Measurements from ENCODE around the gene ANAPC4. TPM values are rescaled to one million over a fixed set of nuclear protein-coding genes. Genes with fewer than 3 reads are reported as not detected.

ANAPC4 gene
- total and polyA plus RNA-seq, 4 donors: 25.3 to 56.3 (median 35.2) TPM

DNA sequence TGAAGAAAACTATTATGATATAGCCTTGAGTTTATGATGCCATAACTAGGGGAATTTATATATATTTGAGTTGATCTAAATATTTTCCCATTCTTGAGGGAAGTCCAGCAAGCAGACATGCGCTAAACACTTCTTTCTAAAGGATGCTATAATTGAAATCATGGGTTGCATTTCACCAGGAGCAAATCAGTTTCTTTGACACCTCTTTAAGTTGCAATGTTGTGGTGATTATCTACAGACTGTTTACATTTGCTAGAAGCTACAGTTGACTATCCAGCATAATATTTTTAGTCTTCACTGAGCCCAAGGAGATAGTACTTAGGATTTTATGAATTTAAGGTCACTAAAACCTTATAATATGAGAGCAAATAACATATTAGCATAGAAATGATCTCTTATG lies 43.9 kb downstream of the ANAPC4 start:
- no peaks in the 10 kb centered on the region for H3K27me3 ChIP-seq (ENCODE audit: control insufficient read depth in 1 of 2, insufficient read depth in 2 of 2, low read length in 1 of 2)
- WGBS, 2 donors: 97 to 99% methylated on average over 1 of the region's 1 CpG
- intact Hi-C loops (cut with DNase I): no loop called here
- no peak overlapping the region for H3K4me3 ChIP-seq (ENCODE audit: low read length in 2 of 2)
- peaks cover 0 to 3% of the 10 kb centered on the region in 2 donors for H3K36me3 ChIP-seq (ENCODE audit: control insufficient read depth in 1 of 2, insufficient read depth in 2 of 2, low read length in 1 of 2)
- no peak overlapping the region for H3K27ac ChIP-seq (ENCODE audit: low read depth in 1 of 2, low read length in 2 of 2)
- no peaks in the 10 kb centered on the region for H3K9me3 ChIP-seq (ENCODE audit: control insufficient read depth, low read length)
- DNase-seq: no peak
- ATAC-seq (ENCODE audit: low FRiP score): no peak
- no peaks in the 10 kb centered on the region for H3K4me1 ChIP-seq (ENCODE audit: control insufficient read depth in 1 of 2, insufficient read depth in 2 of 2, low read length in 2 of 2)

DNA sequence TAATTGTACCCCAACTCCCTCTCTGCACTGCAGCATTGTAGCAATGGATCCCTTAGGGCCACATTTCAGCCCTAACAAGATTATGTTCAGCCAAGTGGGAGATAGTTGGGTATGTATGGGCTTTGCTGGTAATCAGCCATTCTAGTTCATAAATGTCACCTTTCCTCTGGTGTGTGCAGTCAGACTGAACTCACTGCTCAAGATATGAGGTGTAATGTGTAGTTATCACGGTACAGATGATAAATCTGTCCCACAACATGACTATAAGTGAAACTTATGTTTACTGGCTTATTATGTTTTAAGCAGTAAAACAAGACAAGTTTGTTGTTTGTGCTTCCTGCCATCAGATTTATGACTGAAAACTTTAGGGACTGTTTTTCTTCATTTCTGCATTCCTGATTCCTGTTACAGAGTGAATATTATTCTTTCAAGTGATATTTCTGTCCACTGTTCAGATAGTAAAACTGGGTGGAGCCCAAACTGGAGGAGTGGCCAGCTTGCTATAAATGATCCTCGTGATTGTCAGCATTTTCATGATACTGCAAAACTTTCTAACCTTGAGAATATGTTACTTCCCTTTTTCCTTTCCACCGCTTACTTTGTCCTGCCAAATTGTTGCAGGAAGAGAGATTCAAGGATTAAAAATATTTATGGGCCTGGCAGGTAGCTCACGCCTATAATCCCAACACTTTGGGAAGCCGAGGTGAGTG lies 44.9 kb downstream of the ANAPC4 start:
- no peak overlapping the region for H3K4me3 ChIP-seq (ENCODE audit: low read length in 2 of 2)
- intact Hi-C loops (cut with DNase I): no loop called here
- no peak overlapping the region for H3K27ac ChIP-seq (ENCODE audit: low read depth in 1 of 2, low read length in 2 of 2)
- no peak for DNase-seq
- H3K4me1 ChIP-seq (ENCODE audit: control insufficient read depth in 1 of 2, insufficient read depth in 2 of 2, low read length in 2 of 2): no peaks in the 10 kb centered on the region
- 82% methylated on average over 5 of the region's 5 CpGs for WGBS, 2 donors
- H3K9me3 ChIP-seq (ENCODE audit: control insufficient read depth, low read length): no peaks in the 10 kb centered on the region
- H3K27me3 ChIP-seq (ENCODE audit: control insufficient read depth in 1 of 2, insufficient read depth in 2 of 2, low read length in 1 of 2): no peaks in the 10 kb centered on the region
- peaks cover 0 to 3% of the 10 kb centered on the region in 2 donors for H3K36me3 ChIP-seq (ENCODE audit: control insufficient read depth in 1 of 2, insufficient read depth in 2 of 2, low read length in 1 of 2)
- ATAC-seq (ENCODE audit: low FRiP score): no peak

DNA sequence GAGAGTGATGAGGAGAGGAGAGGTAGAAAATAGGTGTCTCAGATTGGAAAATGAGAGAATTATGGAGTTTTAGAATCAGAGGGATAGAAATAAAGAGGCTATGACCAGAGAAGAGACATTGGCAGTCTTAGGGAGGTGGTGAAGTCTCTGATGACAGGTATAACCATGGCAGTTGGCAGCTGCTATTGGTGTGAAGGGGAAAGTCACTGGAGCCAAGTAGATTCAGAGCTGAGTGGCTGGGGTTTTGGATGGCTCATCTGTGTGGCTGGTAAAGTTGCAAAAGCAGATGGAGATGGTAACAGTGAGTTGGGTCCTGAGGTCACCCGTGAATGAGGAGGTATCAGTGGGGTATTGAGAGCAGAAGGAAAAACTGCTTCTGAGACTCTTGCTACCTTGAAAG lies 46.5 kb downstream of the ANAPC4 start:
- Histone ChIP-seq H3K9me3 (ENCODE audit: control insufficient read depth, low read length) (no peaks in the 10 kb centered on the region), H3K4me3 (ENCODE audit: low read length in 2 of 2) (no peak overlapping the region), H3K27ac (ENCODE audit: low read depth in 1 of 2, low read length in 2 of 2) (no peak overlapping the region), H3K36me3 (ENCODE audit: control insufficient read depth in 1 of 2, insufficient read depth in 2 of 2, low read length in 1 of 2) (no peaks in the 10 kb centered on the region), H3K4me1 (ENCODE audit: control insufficient read depth in 1 of 2, insufficient read depth in 2 of 2, low read length in 2 of 2) (no peaks in the 10 kb centered on the region), H3K27me3 (ENCODE audit: control insufficient read depth in 1 of 2, insufficient read depth in 2 of 2, low read length in 1 of 2) (no peaks in the 10 kb centered on the region)
- intact Hi-C loops (cut with DNase I): no loop called here
- no peak for ATAC-seq (ENCODE audit: low FRiP score)
- no peak for DNase-seq
- WGBS, 2 donors: 85 to 93% methylated on average over 1 of the region's 1 CpG

DNA sequence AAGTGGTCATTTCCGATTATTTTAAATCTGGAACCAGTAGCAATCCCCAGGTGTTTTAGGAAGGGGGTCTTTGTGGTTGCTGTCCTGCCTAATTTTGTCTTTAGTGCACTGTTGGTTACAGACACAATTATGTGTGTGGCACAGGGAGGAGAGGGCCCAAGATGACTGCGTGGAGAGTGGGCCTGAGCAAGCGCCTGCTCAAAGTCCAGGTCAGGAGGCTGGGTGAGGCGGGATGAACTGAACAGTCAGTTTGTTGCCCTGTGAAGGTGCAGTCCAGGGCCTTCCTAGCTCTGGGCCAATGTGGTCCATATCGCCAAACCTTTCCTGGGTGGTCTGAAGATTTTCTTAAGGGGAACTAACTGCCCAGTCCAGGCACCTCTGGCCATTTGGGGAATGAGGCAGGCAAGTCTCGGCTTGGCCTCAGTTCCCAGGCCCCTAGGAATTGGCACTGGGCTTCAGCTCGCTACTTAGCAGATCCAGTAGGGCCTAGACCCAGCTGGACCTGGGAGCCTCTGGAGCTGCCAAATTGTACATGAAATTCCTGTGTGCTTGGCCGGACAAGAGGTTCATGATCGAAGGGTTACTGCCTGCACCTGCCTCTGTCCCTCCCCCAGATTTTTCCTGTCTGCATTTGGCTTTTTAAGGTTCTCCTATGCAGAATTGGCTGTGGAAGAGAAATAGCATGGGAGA lies 47.6 kb downstream of the ANAPC4 start:
- intact Hi-C loops (cut with DNase I): no loop called here
- H3K36me3 ChIP-seq (ENCODE audit: control insufficient read depth in 1 of 2, insufficient read depth in 2 of 2, low read length in 1 of 2): no peaks in the 10 kb centered on the region
- no peaks in the 10 kb centered on the region for H3K27me3 ChIP-seq (ENCODE audit: control insufficient read depth in 1 of 2, insufficient read depth in 2 of 2, low read length in 1 of 2)
- no peak overlapping the region for H3K27ac ChIP-seq (ENCODE audit: low read depth in 1 of 2, low read length in 2 of 2)
- H3K4me3 ChIP-seq (ENCODE audit: low read length in 2 of 2): no peak overlapping the region
- ATAC-seq (ENCODE audit: low FRiP score) (no peak), DNase-seq (no peak)
- no peaks in the 10 kb centered on the region for H3K9me3 ChIP-seq (ENCODE audit: control insufficient read depth, low read length)
- 48 to 50% methylated on average over 9 of the region's 9 CpGs for WGBS, 2 donors
- no peaks in the 10 kb centered on the region for H3K4me1 ChIP-seq (ENCODE audit: control insufficient read depth in 1 of 2, insufficient read depth in 2 of 2, low read length in 2 of 2)

DNA sequence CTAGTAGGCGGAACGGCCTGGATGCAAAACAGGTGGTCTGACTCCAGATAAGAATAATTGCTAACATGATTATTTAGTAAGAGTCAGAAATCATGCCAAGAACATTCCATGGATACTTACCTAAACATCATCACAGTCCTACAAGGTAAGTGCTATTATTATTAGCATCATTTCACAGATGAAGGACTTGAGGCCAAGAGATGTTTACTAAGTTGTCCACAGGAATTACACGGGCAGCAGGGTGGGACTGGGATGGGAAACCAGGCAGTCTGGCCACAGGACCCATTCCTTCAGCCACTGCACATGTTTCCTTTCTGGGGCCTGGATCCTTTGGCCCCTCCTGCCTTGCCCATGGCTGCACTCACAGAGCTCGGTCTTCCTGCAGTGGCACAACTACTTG lies 48.3 kb downstream of the ANAPC4 start:
- no peaks in the 10 kb centered on the region for H3K4me1 ChIP-seq (ENCODE audit: control insufficient read depth in 1 of 2, insufficient read depth in 2 of 2, low read length in 2 of 2)
- H3K36me3 ChIP-seq (ENCODE audit: control insufficient read depth in 1 of 2, insufficient read depth in 2 of 2, low read length in 1 of 2): no peaks in the 10 kb centered on the region
- no peak overlapping the region for H3K27ac ChIP-seq (ENCODE audit: low read depth in 1 of 2, low read length in 2 of 2)
- no peak for DNase-seq
- no peak overlapping the region for H3K4me3 ChIP-seq (ENCODE audit: low read length in 2 of 2)
- intact Hi-C loops (cut with DNase I): no loop called here
- no peak for ATAC-seq (ENCODE audit: low FRiP score)
- no peaks in the 10 kb centered on the region for H3K9me3 ChIP-seq (ENCODE audit: control insufficient read depth, low read length)
- no peaks in the 10 kb centered on the region for H3K27me3 ChIP-seq (ENCODE audit: control insufficient read depth in 1 of 2, insufficient read depth in 2 of 2, low read length in 1 of 2)
- 37% methylated on average over 4 of the region's 4 CpGs for WGBS, 2 donors

DNA sequence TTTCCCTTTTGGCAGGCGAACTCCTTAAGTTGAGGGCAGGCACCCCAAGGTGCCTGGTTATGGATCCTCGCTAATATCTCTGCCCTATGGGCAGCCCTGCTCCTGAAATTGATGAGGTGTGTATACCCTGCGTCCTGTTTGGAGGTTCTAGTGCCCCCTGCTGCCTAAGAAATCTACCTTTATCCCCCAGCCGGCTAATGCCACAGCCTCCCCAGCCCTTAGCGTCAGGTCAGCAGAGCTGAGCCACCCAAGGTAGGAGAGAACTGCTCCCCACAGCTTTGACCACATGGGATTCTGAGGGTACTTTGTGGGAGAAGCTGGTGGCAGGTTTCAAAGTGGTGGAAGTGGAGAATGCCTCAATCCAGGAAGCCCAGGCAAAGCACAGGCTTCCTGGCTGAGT lies 50.8 kb downstream of the ANAPC4 start:
- no peak for ATAC-seq (ENCODE audit: low FRiP score)
- no peaks in the 10 kb centered on the region for H3K36me3 ChIP-seq (ENCODE audit: control insufficient read depth in 1 of 2, insufficient read depth in 2 of 2, low read length in 1 of 2)
- H3K27me3 ChIP-seq (ENCODE audit: control insufficient read depth in 1 of 2, insufficient read depth in 2 of 2, low read length in 1 of 2): no peaks in the 10 kb centered on the region
- no peak for DNase-seq
- H3K9me3 ChIP-seq (ENCODE audit: control insufficient read depth, low read length): no peaks in the 10 kb centered on the region
- intact Hi-C loops (cut with DNase I): no loop called here
- no peak overlapping the region for H3K4me3 ChIP-seq (ENCODE audit: low read length in 2 of 2)
- WGBS, 2 donors: 90 to 94% methylated on average over 5 of the region's 5 CpGs
- H3K4me1 ChIP-seq (ENCODE audit: control insufficient read depth in 1 of 2, insufficient read depth in 2 of 2, low read length in 2 of 2): no peaks in the 10 kb centered on the region
- H3K27ac ChIP-seq (ENCODE audit: low read depth in 1 of 2, low read length in 2 of 2): no peak overlapping the region

DNA sequence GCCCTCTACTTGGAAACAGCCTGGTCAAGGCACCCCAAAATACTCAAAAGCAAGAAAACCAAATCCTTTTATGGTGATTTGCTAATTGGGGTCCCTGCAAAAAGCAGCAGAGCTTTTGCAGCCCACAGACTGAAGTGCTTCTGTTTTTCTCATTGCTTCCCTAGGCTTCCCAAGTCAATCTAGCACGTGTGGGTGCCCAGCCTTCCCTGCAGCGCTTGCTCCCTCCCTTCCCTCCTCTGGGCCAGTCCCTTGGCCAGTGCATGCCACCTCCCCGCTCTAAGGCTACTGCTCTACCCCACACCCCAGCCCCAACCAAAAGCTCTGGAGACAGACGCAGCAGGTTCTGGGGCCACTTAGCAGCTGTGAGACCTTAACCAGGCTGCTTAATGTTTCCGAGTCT lies 53.6 kb downstream of the ANAPC4 start:
- no peak for DNase-seq
- Histone ChIP-seq H3K9me3 (ENCODE audit: control insufficient read depth, low read length) (no peaks in the 10 kb centered on the region), H3K4me3 (ENCODE audit: low read length in 2 of 2) (no peak overlapping the region), H3K4me1 (ENCODE audit: control insufficient read depth in 1 of 2, insufficient read depth in 2 of 2, low read length in 2 of 2) (no peaks in the 10 kb centered on the region), H3K27me3 (ENCODE audit: control insufficient read depth in 1 of 2, insufficient read depth in 2 of 2, low read length in 1 of 2) (no peaks in the 10 kb centered on the region), H3K36me3 (ENCODE audit: control insufficient read depth in 1 of 2, insufficient read depth in 2 of 2, low read length in 1 of 2) (no peaks in the 10 kb centered on the region), H3K27ac (ENCODE audit: low read depth in 1 of 2, low read length in 2 of 2) (no peak overlapping the region)
- WGBS, 2 donors: 89 to 90% methylated on average over 5 of the region's 5 CpGs
- ATAC-seq (ENCODE audit: low FRiP score): no peak
- intact Hi-C loops (cut with DNase I): no loop called here

DNA sequence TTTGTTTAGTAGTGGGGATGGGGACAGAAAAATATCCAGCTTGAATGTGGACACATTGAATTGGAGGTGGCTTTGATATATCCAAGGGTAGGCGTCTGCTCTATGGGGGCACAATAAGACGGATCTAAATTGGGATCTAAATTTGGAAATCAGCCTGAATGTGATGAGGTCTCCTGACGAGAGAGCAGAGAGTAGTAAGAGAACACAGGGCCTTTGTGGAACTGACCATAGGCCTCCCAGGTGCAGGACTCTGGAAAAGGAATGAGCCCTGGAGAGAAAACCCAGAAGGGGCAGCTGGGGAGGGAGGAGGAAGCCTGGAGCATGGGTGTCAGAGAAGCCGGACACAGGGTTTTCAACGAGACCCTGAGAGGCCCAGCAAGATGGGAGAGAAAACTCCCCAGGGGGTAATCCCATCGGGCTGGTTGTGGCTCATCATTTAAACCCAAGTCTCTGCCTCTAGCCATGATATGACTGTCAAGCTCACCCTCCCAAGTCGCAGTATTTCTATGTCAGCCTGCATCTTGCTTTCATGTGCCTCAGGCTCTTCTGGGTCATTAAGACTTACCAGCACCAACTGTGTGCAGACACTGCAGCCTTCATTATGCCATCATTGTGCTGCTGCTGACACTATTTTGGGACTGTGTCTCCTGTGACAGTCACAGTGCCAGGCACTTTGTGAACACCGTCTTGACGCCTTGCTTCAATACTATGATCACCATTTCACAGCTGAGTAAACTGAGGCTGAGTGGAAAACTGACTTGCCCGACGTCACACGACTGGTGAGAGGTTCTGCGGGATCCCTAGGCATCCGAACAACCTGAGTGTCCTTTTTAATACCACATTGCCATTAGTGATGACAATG lies 57.1 kb downstream of the ANAPC4 start:
- Histone ChIP-seq H3K27ac (ENCODE audit: low read depth in 1 of 2, low read length in 2 of 2) (no peak overlapping the region), H3K4me3 (ENCODE audit: low read length in 2 of 2) (no peak overlapping the region), H3K9me3 (ENCODE audit: control insufficient read depth, low read length) (no peaks in the 10 kb centered on the region), H3K36me3 (ENCODE audit: control insufficient read depth in 1 of 2, insufficient read depth in 2 of 2, low read length in 1 of 2) (no peaks in the 10 kb centered on the region), H3K4me1 (ENCODE audit: control insufficient read depth in 1 of 2, insufficient read depth in 2 of 2, low read length in 2 of 2) (no peaks in the 10 kb centered on the region), H3K27me3 (ENCODE audit: control insufficient read depth in 1 of 2, insufficient read depth in 2 of 2, low read length in 1 of 2) (no peaks in the 10 kb centered on the region)
- ATAC-seq (ENCODE audit: low FRiP score) (no peak), DNase-seq (no peak)
- intact Hi-C loops (cut with DNase I): no loop called here
- WGBS, 2 donors: 90 to 92% methylated on average over 14 of the region's 14 CpGs

All from aorta (tissue), 5 donors.